Activated naive CD4-positive, alpha-beta T cell treated with anti-CD3 and anti-CD28 coated beads, Interleukin-2, amount 50 U/mL, for 72 hours (primary cell): ENCODE measurements around the gene MOB2. TPM values are rescaled to one million over a fixed set of nuclear protein-coding genes. Genes with fewer than 3 reads are reported as not detected.

Source experiments
- ATAC-seq, 2 donors: fragments of 150-1000 bp; cut with Tn5 transposase; 2 replicates each; pipeline ENCODE4 v1.10.0; 2021; ENCODE audit warnings: mild to moderate bottlenecking in 2 of 2, moderate library complexity in 2 of 2
- DNase-seq, 2 donors: peaks; one replicate each; pipeline ENCODE4 v3.0.0; 2021 to 2022; ENCODE audit warnings: low spot score in 2 of 2
- H3K27ac Mint-ChIP-seq, 2 donors: one replicate each; pipeline ENCODE4 v1.8.0; 2022; ENCODE audit warnings: mild to moderate bottlenecking in 2 of 2, mixed read lengths in 2 of 2
- H3K36me3 Mint-ChIP-seq, 2 donors: one replicate each; pipeline ENCODE4 v1.8.0; 2022; ENCODE audit warnings: mixed read lengths in 2 of 2
- H3K9me3 Mint-ChIP-seq, 2 donors: one replicate each; pipeline ENCODE4 v1.8.0; 2022; ENCODE audit warnings: mixed read lengths in 2 of 2
- total RNA-seq, 2 donors: library from RNA; stranded (reverse); gene quantifications; one replicate each; pipeline ENCODE4 v1.2.3, GENCODE V29; 2022

MOB2 gene
- total RNA-seq, 2 donors from 2014 or later = 17.7 to 23.2 TPM

DNA sequence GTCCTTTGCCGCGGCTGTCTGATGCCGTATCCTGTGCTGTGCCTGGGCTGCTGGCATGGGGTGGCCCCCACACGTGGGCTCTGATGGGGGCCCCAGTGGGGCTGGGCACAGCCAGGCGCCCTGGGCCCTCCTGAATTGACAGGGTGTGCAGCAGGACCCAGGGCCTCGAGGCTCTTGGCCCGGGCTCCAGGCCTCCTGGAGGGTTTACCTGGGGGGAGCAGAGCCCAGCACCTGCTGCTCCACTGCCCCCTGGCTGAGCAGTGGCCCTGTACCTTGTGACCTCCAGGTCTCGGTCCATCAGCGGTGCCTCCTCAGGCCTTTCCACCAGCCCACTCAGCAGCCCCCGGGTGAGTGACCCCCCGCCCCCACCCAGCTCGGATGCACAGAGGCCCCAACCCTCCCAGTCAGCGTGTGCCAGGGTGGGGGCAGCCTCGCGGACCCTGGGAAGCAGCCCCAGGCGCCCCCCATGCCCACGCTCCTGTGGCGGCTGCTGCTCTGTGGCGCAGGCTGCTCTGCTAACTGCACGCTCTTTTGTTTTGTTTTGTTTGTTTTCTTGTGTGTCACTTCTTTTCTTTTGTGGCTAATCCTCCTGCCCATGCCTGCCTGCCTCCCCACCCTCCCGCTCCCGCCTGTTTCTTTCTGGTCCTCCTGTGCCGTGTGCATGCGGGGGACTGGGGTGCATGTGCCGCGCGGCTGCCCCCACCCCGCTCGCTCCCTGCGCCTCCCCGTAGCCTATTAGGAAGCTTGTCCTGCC is 36.9 kb downstream of the MOB2 start:
- H3K36me3 Mint-ChIP-seq = no peaks in the 10 kb centered on the region
- no peaks in the 10 kb centered on the region for H3K9me3 Mint-ChIP-seq
- ATAC-seq (no peak), DNase-seq (no peak)
- H3K27ac Mint-ChIP-seq = no peak overlapping the region

DNA sequence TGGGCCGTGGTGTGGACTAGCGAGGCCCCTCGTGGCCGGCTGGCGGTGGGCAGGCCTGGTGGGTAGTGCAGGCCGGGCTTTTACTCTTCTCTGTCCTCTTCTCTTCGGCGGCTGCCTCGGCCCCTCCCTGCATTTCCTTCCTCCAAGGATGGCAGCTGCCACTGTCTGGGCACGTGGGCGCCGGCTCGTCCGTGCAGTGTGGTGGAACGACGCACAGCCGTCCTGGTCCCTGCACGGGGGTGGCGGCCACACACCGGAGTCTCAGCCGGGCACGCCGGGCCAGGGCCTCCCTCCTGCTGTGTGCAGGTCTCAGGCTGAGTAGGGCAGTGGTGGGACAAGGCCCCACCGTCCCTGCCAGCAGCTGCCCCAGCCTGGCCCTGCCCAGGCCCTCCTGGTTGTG is 37.7 kb downstream of the MOB2 start:
- DNase-seq = no peak
- ATAC-seq = no peak
- H3K27ac Mint-ChIP-seq = no peak overlapping the region
- H3K36me3 Mint-ChIP-seq = no peaks in the 10 kb centered on the region
- H3K9me3 Mint-ChIP-seq = no peaks in the 10 kb centered on the region

DNA sequence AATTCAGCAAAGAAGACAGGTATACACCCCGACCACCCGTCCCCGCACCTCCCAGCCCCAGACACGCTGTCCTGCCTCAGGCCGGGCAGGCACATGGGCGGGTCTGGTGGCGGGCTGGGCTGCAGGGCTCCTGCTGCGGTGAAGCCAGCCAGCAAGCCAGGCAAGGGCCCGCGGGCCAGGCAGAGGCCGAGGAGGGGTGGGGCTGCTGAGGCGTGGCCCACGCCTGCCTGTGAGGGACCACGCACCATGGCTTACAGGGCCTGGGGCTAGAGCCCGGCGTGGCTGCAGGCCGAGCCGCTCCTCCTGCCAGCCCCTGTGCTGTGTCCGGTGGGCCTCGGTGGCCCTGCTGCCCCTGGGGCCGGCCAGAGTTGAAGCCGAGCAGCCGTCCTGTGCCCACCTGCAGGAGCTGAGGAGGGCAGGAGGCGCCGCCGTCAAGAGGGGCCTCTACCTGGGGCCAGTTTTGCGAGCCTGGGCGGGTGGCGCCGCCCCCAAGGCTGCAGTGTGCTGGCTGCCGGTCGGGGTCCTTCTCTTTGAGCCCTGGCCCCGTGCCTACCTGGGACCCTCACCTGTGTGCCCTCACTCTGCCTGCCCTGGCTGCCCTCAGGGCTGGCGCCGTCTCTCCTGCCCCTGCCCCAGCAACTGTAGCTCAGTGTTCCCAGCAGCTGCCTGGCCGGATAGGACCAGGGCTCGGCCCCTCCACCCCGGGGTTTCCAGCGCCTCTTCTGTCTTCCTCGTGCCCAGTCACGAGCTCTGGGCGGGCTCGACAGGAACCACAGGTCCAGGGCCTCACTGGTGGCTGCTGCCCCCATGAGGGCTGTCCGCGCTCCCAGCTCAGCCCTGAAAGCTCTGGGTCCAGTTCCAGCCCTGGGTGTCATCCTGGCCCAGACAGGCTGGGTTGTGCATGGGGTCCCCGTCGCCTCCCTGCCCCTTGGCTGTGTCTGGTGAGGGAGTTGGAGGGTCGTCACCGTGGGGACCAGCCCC is 38.4 kb downstream of the MOB2 start:
- no peaks in the 10 kb centered on the region for H3K9me3 Mint-ChIP-seq
- ATAC-seq (no peak), DNase-seq (no peak)
- no peaks in the 10 kb centered on the region for H3K36me3 Mint-ChIP-seq
- no peak overlapping the region for H3K27ac Mint-ChIP-seq

DNA sequence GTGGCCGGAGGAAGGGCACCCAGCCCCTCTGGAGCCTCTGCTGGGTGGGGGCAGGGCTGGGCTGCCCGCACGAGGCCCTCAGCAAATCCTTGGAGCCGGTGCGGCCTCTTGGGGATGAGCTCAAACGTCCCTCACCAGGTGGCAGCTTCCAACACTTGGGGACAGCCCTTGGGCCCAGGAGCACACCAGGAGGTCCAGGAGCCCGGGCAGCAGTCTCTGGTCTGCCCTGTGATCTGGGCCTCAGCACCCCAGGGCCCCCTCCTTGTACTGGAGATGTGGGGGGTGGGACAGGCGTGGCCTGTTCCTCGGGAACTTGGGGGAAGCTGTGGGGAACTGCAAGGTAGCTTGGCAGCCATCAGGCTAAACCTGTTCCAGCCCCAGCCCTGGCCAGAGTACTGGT is 40.0 kb downstream of the MOB2 start:
- H3K9me3 Mint-ChIP-seq = no peaks in the 10 kb centered on the region
- DNase-seq (no peak), ATAC-seq (no peak)
- H3K27ac Mint-ChIP-seq = no peak overlapping the region
- no peaks in the 10 kb centered on the region for H3K36me3 Mint-ChIP-seq

DNA sequence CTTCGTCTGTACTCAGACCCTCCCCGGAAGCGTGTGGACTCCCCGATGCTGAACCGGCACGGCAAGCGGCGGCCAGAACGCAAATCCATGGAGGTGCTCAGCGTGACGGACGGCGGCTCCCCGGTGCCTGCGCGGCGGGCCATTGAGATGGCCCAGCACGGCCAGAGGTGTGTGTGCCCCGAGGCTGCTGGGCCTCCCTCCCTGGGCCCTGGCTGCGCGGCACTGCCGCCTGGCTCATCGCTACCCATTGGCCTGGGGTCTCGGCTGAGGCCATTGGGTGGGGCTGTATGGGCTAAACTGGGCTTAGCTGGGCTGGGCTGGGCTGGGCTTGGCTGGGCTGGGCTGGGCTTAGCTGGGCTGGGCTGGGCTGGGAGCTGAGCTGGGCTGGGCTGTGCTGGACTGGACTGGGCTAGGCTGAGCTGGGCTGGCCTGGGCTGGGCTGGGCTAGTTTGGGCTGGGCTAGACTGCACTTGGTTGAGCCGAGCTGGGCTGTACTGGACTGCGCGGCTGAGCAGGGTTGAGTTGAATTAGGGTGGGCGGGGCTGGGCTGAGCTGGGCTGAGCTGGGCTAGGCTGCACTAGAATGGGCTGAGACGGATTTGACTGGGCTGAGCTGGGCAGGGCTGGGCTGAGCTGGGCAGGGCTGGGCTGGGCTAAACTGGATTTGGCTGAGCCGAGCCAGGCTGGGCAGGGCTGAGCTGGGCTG is 40.7 kb downstream of the MOB2 start:
- no peaks in the 10 kb centered on the region for H3K9me3 Mint-ChIP-seq
- H3K27ac Mint-ChIP-seq = no peak overlapping the region
- DNase-seq (no peak), ATAC-seq (no peak)
- no peaks in the 10 kb centered on the region for H3K36me3 Mint-ChIP-seq

DNA sequence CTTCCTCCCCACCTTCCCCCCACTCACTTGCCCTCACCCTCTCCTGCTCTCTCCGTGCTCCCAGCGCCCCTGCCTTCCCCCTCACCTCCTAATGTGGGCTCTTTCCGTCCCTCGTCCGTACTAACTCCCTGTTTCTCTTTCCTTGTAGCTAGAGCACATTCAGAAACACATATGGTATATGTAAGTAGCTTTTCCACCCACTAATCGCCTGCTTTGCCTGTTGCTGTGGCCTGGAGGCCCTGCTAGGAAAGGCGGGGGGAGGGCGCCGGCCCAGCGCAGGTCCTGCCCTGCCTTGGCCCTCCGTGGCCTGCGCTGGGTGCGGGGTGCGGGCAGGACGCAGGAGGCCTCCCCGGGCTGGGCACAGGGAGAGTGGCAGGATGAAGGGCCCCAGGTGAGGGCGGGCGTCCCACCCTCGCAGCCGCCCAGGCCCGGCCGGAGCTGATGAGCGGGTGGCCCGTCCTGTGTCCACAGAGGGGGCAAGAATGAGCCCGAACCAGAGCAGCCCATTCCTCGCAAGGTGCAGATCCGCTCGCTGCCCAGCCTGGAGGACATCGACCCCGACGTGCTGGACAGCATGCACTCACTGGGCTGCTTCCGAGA is 41.7 kb downstream of the MOB2 start:
- Mint-ChIP-seq H3K9me3 (no peaks in the 10 kb centered on the region), H3K36me3 (no peaks in the 10 kb centered on the region), H3K27ac (no peak overlapping the region)
- no peak for DNase-seq
- no peak for ATAC-seq

DNA sequence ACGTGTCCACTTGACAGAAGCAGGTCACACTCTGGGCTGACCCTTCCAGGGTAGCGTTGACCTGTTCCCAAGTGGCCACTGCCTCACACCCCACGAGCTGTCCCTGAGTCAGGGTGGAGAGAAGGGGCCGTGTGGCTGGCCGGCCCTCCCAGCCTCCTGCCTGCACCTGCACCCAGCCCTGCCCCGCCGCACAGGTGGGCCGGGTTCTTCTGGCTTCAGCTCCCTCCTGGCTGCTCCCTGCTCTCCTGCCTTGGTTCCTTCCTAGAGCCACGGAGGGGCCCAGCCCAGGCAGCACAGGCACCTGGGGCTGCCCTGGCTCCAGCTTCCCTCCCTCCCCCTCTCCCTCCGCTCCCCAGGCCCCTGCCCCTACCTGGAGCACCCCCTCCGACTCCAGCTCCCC is 42.3 kb downstream of the MOB2 start:
- Mint-ChIP-seq H3K36me3 (no peaks in the 10 kb centered on the region), H3K9me3 (no peaks in the 10 kb centered on the region), H3K27ac (no peak overlapping the region)
- no peak for DNase-seq
- ATAC-seq = no peak

DNA sequence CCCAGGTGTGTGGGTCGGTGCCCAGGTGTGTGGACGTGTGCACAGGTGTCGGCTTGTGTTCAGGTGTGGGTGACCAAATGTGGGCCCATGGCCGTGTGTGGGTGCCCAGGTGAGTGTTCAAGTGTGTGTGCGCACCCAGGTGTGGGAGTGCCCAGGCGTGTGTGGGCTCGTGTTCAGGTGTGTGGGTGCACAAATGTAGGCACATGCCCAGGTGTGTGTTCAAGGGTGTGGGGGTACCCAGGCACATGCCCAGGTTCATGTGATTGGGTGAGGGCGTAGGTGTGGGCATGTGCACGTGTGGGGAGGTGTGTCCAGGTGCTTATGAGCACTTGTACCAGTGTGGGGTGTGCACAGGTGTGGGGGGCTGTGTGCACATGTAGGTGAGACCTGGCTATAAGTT is 42.8 kb downstream of the MOB2 start:
- no peaks in the 10 kb centered on the region for H3K36me3 Mint-ChIP-seq
- ATAC-seq (no peak), DNase-seq (no peak)
- no peaks in the 10 kb centered on the region for H3K9me3 Mint-ChIP-seq
- no peak overlapping the region for H3K27ac Mint-ChIP-seq

DNA sequence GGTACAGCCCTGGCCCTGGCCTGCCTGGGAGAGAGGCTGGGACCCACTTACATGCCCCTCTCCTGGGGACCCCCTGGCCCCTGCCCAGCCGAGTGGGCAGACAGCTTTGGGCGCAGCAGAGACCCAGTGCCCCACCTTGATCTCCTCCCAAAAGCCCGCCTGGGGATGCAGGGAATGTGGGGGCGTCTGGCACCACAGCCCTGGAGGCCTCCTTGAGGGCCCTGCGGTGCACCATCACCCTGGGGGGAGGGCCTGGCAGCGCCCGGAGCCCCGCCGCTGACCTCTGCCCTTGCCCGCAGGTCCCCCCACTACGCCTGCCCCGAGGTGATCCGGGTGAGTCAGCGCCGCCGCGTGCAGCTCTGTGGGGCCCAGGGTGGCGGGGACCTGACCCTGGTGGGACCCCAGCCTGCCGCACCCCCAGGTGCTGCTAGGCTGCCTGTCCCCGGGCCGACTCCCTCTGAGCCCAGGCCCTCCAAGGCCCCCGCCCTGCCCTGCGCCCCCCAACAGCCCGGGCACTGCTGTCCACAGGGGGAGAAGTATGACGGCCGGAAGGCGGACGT is 43.7 kb downstream of the MOB2 start:
- ATAC-seq = no peak
- Mint-ChIP-seq H3K27ac (no peak overlapping the region), H3K9me3 (no peaks in the 10 kb centered on the region), H3K36me3 (no peaks in the 10 kb centered on the region)
- no peak for DNase-seq

DNA sequence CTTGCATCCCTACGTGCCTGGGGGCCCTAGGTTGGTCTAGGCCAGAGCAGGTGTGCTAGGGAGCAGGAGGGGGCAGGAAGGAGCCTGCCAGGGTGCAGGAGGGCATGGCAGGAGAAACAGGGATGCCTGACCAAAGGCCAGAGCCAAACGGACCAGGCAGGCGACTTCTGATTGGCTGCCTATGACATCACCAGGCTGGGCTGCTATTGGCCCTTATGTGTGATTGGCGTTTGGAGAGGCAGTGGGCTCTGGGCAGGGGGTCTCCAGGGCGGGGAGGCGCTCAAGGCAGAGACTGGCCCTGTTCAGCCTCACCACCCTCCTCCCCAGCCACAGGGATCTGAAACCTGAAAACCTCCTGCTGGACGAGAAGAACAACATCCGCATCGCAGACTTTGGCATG is 44.4 kb downstream of the MOB2 start:
- no peak for ATAC-seq
- Mint-ChIP-seq H3K27ac (no peak overlapping the region), H3K9me3 (no peaks in the 10 kb centered on the region), H3K36me3 (no peaks in the 10 kb centered on the region)
- no peak for DNase-seq

DNA sequence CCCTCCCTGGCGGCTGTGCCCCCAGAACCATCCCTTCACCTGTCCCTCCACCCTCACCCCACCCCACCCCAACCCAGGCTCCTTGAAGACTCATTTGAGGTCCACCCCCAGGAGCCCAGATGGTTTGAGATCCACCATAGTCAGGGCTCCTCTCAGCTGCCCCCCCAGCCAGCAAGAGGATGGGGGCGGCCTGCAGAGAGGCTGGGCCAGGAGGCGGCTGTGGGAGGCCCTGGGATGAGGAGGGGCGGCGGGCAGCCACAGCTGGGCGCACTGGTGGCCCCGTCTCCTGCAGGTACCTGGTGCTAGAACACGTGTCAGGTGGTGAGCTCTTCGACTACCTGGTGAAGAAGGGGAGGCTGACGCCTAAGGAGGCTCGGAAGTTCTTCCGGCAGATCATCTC is 46.1 kb downstream of the MOB2 start:
- no peak for DNase-seq
- Mint-ChIP-seq H3K27ac (no peak overlapping the region), H3K9me3 (no peaks in the 10 kb centered on the region), H3K36me3 (no peaks in the 10 kb centered on the region)
- ATAC-seq = no peak

DNA sequence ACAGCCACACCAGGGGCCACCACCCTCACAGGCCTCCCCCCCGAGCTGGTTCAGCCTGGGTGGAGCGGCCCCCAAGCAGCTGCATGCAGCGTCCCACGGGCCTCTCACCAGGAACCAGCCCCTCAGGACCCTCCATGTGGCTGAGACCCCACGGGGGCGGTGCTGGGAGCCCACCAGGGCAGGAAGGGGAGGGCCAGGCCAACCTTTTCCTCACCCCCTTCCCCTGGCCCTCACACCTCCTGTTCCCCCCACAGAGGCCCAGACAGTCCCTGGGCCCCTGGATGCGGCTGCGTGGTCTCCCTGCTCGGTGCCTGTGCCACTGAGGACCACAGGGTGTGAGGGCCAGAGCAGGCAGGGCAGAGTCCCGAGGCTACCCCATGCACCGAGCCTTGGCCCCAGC is 46.5 kb downstream of the MOB2 start:
- Mint-ChIP-seq H3K36me3 (no peaks in the 10 kb centered on the region), H3K27ac (no peak overlapping the region), H3K9me3 (no peaks in the 10 kb centered on the region)
- DNase-seq (no peak), ATAC-seq (no peak)

DNA sequence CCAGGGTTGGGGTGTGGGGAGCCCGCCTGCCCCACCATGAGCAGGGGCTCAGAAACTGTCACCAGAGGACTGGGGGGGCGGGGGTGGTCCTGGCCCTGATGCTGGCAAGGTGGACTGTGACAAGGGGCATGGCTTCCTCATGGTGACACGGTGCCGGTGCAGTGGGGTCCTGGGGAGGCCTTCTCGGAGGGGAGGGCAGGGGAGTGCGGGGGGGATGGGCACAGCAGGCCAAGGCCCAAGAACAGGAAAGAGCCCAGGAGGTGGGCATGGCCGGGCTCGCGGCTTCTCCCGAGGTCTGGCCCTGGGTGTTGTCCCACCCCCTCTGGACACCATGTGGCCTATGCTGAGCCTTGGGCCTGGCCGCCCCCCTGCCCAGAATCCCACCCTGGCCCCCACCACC is 47.2 kb downstream of the MOB2 start:
- no peak overlapping the region for H3K27ac Mint-ChIP-seq
- no peaks in the 10 kb centered on the region for H3K9me3 Mint-ChIP-seq
- no peak for DNase-seq
- no peaks in the 10 kb centered on the region for H3K36me3 Mint-ChIP-seq
- no peak for ATAC-seq

DNA sequence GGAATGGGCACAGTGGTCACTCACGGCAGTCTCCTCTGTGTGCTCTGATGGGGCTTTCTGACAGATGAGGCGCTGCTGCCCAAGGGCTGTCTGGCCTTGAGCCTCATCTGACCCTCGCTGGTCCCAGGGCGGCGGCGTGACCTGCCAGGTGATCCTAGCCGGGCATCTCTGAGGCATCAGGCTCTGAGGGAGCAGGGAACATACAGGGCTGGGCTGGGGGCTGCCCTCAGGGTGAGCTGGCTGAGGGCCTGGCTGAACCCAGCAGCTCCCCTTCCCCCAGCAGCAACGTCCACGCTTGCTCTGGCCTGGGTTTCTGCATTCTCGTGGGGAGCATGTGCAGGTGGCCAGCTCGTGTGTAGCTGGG is 47.6 kb downstream of the MOB2 start:
- ATAC-seq (no peak), DNase-seq (no peak)
- no peaks in the 10 kb centered on the region for H3K9me3 Mint-ChIP-seq
- H3K27ac Mint-ChIP-seq = no peak overlapping the region
- no peaks in the 10 kb centered on the region for H3K36me3 Mint-ChIP-seq

DNA sequence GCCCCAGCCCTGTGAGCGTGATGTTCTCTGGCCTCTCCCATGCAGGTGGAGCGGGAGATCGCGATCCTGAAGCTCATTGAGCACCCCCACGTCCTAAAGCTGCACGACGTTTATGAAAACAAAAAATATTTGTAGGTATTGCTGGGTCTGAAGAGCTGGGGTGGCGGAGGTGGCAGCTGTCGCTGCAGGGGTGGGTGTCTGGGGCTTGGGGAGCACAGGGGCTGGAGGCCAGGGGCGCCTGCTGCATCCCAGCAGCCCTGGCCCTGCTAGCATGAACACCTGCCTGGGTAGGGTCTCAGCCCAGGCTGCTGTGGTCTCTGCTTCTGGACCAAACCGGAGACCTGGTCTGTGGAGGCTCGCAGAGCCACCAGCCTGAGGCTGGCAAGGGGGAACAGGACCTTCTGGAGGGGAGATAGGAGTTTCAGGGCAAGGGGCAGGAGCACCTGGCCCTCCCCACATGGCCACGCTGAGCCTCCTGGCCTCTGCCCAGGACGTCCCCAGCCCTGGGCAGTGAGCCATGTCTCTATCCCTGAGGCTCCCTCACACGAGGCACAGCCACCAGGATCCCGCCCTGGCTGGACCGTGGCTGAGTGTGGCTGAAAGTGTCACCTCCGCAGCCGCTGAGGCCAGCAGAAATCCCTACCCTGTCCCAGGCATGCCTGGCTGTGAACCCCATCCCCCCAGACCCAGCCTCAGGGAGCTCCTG is 48.2 kb downstream of the MOB2 start:
- DNase-seq (no peak), ATAC-seq (no peak)
- Mint-ChIP-seq H3K27ac (no peak overlapping the region), H3K9me3 (no peaks in the 10 kb centered on the region), H3K36me3 (no peaks in the 10 kb centered on the region)

DNA sequence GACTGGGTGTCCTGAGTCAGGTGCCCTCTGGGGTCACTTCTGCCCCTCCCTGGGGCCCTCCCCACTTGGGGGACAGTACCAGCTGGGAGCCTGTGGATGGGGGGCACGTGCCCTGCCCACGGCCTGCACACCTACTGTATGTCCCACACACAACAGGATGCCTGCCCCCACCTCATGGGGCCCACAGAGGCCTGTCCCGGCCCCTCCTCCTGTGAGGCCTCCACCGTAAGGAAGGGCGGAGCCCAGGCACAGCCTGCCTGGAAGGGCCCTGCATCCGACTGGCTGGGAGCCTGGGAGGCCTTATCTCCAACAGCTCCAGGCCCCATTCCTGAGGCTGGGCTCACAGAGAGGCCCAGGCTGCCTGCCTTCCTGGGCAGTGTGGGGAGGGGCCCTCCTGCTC is 49.1 kb downstream of the MOB2 start:
- ATAC-seq = peak in 1 of 2 donors; percentile 11
- H3K27ac Mint-ChIP-seq = no peak overlapping the region
- no peaks in the 10 kb centered on the region for H3K9me3 Mint-ChIP-seq

More for the DNA sequence above, 49.1 kb downstream of the MOB2 start:
- DNase-seq = no peak
- no peaks in the 10 kb centered on the region for H3K36me3 Mint-ChIP-seq
